ENCODE data around the gene CLMP. TPM values are rescaled to one million over a fixed set of nuclear protein-coding genes. Genes with fewer than 3 reads are reported as not detected.

Gene CLMP
- polyA plus RNA-seq, 1 donor (not counting 4 experiments of a cell fraction or from before 2014, with no cell fraction given), result 2.7 TPM

GRCh38 chr11:123227763-123228495, 32.9 kb upstream of the CLMP start:
- Histone ChIP-seq H3K4me2 (ENCODE audit: control insufficient read depth, extremely low read depth, insufficient read depth, low read depth, low read length) (no peak overlapping the region), H4K20me1 (ENCODE audit: control insufficient read depth, extremely low read depth, insufficient read depth, low read length) (no peaks in the 10 kb centered on the region), H3K27ac (ENCODE audit: control insufficient read depth, insufficient read depth, low read length) (no peak overlapping the region), H3K9me1 (ENCODE audit: control insufficient read depth, extremely low read depth, insufficient read depth, low read length) (no peaks in the 10 kb centered on the region), H3K79me2 (ENCODE audit: control insufficient read depth, insufficient read depth, low read length) (no peaks in the 10 kb centered on the region), H3K4me1 (ENCODE audit: control insufficient read depth, extremely low read depth, insufficient read depth, low read length) (no peaks in the 10 kb centered on the region), H3K36me3 (ENCODE audit: control insufficient read depth in 2 of 2, extremely low read depth in 1 of 2, insufficient read depth in 2 of 2, low read length in 2 of 2) (no peaks in the 10 kb centered on the region), H3K9ac (ENCODE audit: control insufficient read depth, extremely low read depth, insufficient read depth, low read length) (no peak overlapping the region), H3K27me3 (ENCODE audit: control insufficient read depth, extremely low read depth, insufficient read depth, low read length) (no peaks in the 10 kb centered on the region), H3K4me3 (ENCODE audit: control insufficient read depth in 2 of 3, extremely low read depth in 1 of 3, insufficient read depth in 2 of 3, low read depth in 1 of 3, low read length in 3 of 3) (no peak overlapping the region), H3K9me3 (ENCODE audit: control insufficient read depth, low read depth, low read length) (no peaks in the 10 kb centered on the region), H2AFZ (ENCODE audit: control insufficient read depth, low read length) (no peak overlapping the region)
- FAIRE-seq, result no peak
- dilution Hi-C loops (cut with MboI; ENCODE audit: extremely low pct_ligation_motif_present, low sequenced_read_pairs), result no loop called here
- TF ChIP-seq CTCF (optimal IDR thresholded peaks at IDR 0.05 in 1 of 3, IDR thresholded peaks at IDR 0.05 in 1 of 3, conservative IDR thresholded peaks at IDR 0.05 in 1 of 3; ENCODE audit: extremely low read depth in 1 of 3, insufficient read depth in 2 of 3, low read length in 3 of 3), result no peak
- no peak for TF ChIP-seq EZH2 (IDR thresholded peaks at IDR 0.05; ENCODE audit: low read length)
- DNase-seq (ENCODE audit: low read depth, low spot score), result no peak

- FAIRE-seq, result no peak
- H3K36me3 ChIP-seq (ENCODE audit: control insufficient read depth in 2 of 2, extremely low read depth in 1 of 2, insufficient read depth in 2 of 2, low read length in 2 of 2), result no peaks in the 10 kb centered on the region
- no peak overlapping the region for H3K27ac ChIP-seq (ENCODE audit: control insufficient read depth, insufficient read depth, low read length)
Measured at GRCh38 chr11:123221584-123221983, 26.5 kb upstream of the CLMP start.

More at GRCh38 chr11:123221584-123221983, 26.5 kb upstream of the CLMP start:
- H3K9me1 ChIP-seq (ENCODE audit: control insufficient read depth, extremely low read depth, insufficient read depth, low read length), result no peaks in the 10 kb centered on the region
- no peak overlapping the region for H3K9ac ChIP-seq (ENCODE audit: control insufficient read depth, extremely low read depth, insufficient read depth, low read length)
- no peaks in the 10 kb centered on the region for H3K27me3 ChIP-seq (ENCODE audit: control insufficient read depth, extremely low read depth, insufficient read depth, low read length)
- no peaks in the 10 kb centered on the region for H3K79me2 ChIP-seq (ENCODE audit: control insufficient read depth, insufficient read depth, low read length)
- H3K9me3 ChIP-seq (ENCODE audit: control insufficient read depth, low read depth, low read length), result no peaks in the 10 kb centered on the region
- TF ChIP-seq CTCF (optimal IDR thresholded peaks at IDR 0.05 in 1 of 3, IDR thresholded peaks at IDR 0.05 in 1 of 3, conservative IDR thresholded peaks at IDR 0.05 in 1 of 3; ENCODE audit: extremely low read depth in 1 of 3, insufficient read depth in 2 of 3, low read length in 3 of 3) (no peak), EZH2 (IDR thresholded peaks at IDR 0.05; ENCODE audit: low read length) (no peak)
- H3K4me2 ChIP-seq (ENCODE audit: control insufficient read depth, extremely low read depth, insufficient read depth, low read depth, low read length), result no peak overlapping the region
- H3K4me3 ChIP-seq (ENCODE audit: control insufficient read depth in 2 of 3, extremely low read depth in 1 of 3, insufficient read depth in 2 of 3, low read depth in 1 of 3, low read length in 3 of 3), result no peak overlapping the region
- peaks cover 12% of the 10 kb centered on the region for H3K4me1 ChIP-seq (ENCODE audit: control insufficient read depth, extremely low read depth, insufficient read depth, low read length)
- H4K20me1 ChIP-seq (ENCODE audit: control insufficient read depth, extremely low read depth, insufficient read depth, low read length), result no peaks in the 10 kb centered on the region
- dilution Hi-C loops (cut with MboI; ENCODE audit: extremely low pct_ligation_motif_present, low sequenced_read_pairs), result no loop called here
- no peak overlapping the region for H2AFZ ChIP-seq (ENCODE audit: control insufficient read depth, low read length)
- no peak for DNase-seq (ENCODE audit: low read depth, low spot score)

Data from keratinocyte (primary cell).